Activated gamma-delta T cell treated with anti-CD3 and anti-CD28 coated beads, Interleukin-2, amount 50 U/mL, for 16 hours (primary cell): Measurements from ENCODE around the gene ABCA13.
"Not testable (repeated sequence)": the region's sequence is repeated elsewhere in the genome, so short reads cannot be mapped to it uniquely, and the experiment has no call there.

Experiments used
- DNase-seq: peaks from one replicate; pipeline ENCODE4 v3.0.0-alpha.2; 2020; ENCODE audit warnings: low read depth

Gene ABCA13

DNA sequence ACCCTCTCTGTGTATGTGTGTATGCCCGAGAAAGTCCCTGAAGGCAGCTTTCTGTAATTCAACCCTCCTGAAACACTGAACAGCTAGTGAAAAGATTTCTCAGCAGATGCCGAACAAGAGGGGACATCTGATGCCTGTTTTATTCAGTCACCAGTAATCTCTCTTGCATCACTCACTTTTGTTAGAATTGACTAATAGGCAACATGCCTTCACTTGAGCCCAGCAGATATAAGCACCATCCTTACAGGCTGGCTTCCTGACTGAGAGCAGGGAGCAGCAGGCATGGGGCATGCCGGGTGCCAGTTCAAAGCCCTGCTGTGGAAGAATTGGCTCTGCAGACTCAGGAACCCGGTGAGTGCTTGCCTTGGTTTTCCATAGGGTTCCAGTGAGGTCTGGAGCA, at the start of gene ABCA13:
Gene ABCA13 (plus strand): TSS at position 257 of the 400 bp plus-strand sequence. CDS start 26 bp downstream, at position 283.
- no peak for DNase-seq

DNA sequence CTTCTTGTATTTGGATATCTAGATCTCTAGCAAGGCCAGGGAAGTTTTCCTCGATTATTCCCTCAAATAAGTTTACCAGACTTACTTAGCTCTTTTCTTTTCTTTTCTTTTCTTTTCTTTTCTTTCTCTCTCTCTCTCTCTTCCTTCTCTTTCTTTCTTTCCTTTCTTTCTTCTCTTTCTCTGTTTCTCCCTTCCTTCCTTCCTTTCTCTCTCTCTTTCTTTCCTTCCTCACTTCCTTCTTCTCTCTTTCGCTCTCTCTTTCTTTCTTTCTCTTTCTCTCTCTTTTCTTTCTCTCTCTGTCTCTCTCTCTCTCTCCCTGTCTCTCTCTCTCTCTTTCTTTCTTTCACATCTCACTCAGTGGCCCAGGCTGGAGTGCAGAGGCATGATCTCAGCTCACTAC, 45.2 kb upstream of the ABCA13 start:
- no peak for DNase-seq

GRCh38 chr7:48130658-48131108, 40.6 kb upstream of the ABCA13 start:
- DNase-seq = no peak

GRCh38 chr7:48132792-48133191, 38.5 kb upstream of the ABCA13 start:
- DNase-seq = no peak

GRCh38 chr7:48139459-48139858, 31.8 kb upstream of the ABCA13 start:
- DNase-seq = no peak

DNA sequence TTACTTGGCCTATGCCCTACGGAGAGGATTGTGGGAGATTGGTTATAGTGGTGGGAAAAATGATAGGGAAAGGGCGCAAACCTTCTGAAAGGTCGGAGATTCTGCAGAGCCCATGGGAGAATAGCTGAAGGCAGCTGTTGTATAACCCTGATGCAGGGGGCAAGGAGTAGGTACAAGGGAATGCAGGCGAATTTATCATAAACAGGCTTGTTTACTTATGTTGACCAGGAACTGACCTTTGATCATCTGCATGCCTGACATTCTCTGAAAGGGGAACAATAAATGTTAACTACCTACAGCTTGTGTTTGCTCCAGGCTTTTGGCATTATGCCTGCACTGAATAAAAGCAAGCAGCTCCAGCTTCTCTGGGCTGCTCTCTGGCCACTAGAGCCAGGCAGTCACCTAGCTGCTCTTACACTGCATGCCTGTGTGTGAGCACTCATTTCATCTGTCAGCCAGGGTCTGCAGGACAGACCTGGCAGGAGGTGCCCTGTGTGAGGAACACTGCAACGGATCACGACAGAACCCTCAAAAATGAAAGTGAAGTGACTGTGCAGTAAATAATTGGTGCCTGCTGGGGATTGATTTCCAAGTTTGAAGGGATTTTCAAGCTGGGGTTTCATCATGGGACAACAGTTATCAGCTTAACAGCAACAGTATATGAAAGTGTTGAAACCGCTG, 31.1 kb upstream of the ABCA13 start:
- no peak for DNase-seq

DNA sequence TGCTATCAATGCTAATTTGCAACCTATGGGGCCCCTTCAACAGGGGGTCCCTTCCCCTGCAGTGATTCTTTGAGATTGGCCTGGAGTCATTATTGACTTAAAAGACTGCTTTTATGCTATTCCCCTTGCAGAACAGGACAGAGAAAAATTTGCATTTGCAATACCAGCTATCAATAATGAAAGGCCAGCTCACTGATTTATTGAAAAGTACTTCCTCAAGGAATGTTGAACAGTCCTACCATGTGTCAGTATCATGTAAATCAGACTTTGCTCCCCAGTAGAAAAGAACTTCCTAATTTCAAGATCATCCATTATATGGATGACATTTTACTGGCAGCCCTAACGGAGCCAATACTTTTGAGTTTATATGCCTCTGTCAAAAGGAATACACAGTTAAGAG, 29.7 kb upstream of the ABCA13 start:
- DNase-seq = no peak

DNA sequence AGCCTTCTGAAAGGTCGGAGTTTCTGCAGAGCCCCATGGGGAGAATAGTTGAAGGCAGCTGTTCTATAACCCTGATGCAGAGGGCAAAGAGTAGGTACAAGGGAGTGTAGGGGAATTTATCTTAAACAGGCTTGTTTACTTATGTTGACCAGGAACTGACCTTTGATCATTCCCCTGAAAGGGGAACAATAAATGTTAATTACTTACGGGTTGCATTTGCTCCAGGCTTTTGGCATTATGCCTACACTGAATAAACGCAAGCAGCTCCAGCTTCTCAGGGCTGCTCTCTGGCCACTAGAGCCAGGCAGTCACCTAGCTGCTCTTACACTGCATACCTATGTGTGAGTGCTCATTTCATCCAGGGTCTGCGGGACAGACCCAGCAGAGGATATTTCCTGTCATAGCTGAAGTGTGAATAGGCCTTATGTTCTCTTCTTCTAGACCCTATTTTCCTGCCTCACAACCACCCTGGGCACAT, 26.9 kb upstream of the ABCA13 start:
- no peak for DNase-seq

DNA sequence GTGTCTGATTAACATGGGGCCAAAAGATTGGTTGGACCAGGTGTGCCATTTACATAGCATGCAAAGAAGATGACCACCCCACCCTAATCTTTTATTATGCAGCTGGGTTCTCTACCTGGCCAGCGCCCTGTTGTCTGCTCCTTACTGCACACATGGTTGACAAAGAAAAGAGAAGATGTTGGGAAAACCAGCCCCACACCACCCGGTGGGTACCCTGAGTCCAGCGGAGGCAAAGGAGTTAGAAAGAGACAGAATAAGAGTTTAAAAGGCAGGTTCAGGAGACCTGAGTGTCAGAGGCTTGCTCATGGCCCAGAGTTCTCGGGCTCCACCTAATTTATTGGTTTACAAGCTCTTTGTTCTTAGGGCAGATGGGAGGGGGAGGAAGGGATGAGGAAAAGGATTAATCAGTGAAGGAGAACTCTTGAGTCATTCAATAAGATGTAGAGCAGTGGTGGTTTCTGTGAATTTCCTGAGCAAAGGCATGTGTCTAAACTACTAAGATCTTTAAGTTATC, 24.1 kb upstream of the ABCA13 start:
- DNase-seq = no peak

GRCh38 chr7:48147690-48148089, 23.6 kb upstream of the ABCA13 start:
- DNase-seq = not testable (repeated sequence)

GRCh38 chr7:48148311-48148710, 22.9 kb upstream of the ABCA13 start:
- DNase-seq = no peak

DNA sequence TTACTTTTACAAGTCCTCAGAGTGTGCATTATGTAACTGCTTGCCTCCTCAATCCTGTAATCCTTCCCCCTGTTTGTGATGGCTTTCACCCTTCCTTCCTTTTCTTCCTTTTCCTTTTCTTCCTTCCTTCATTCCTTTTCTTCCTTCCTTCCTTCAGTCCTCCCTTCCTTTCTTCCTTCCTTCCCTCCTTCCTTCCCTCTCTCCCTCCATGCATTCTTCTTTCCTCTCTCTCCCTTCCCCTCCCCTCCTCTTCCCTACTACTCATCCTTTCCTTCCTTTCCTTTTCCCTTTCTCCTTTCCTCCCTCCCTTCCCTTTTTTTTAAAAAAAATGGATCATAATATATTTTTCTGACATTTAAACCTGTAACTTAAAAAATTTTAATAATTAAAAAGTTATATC, 22.2 kb upstream of the ABCA13 start:
- no peak for DNase-seq

- no peak for DNase-seq
Measured at GRCh38 chr7:48150086-48150485, 21.2 kb upstream of the ABCA13 start.

GRCh38 chr7:48154792-48155413, 16.4 kb upstream of the ABCA13 start:
- DNase-seq = no peak

- no peak for DNase-seq
Measured at GRCh38 chr7:48158404-48158803, 12.9 kb upstream of the ABCA13 start.

- no peak for DNase-seq
Measured at GRCh38 chr7:48161407-48162125, 9.7 kb upstream of the ABCA13 start.

- no peak for DNase-seq
Measured at GRCh38 chr7:48165157-48165556, 6.1 kb upstream of the ABCA13 start.

- DNase-seq = no peak
Measured at GRCh38 chr7:48168159-48168558, 3.1 kb upstream of the ABCA13 start.

- no peak for DNase-seq
Measured at GRCh38 chr7:48170506-48170905, 752 bp upstream of the ABCA13 start.

DNA sequence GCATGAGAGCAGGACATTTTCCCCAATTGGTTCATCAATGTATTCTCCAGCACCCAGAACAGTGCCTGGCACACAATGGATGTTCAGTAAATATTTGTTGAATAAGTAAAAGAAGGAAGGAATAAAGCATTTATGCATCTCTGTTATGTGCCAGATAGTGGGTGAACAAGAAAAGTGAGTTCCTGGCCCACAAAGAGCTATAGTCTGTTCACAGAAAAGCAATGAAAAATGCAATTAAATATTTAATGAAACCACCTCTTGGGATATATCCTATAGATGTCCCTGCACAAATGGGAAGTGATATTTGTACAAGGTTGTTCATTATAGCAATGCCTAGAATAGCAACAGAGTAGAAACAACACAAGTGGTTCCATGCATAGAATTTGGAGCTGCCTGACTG, 2.1 kb downstream of the ABCA13 start:
- no peak for DNase-seq

DNA sequence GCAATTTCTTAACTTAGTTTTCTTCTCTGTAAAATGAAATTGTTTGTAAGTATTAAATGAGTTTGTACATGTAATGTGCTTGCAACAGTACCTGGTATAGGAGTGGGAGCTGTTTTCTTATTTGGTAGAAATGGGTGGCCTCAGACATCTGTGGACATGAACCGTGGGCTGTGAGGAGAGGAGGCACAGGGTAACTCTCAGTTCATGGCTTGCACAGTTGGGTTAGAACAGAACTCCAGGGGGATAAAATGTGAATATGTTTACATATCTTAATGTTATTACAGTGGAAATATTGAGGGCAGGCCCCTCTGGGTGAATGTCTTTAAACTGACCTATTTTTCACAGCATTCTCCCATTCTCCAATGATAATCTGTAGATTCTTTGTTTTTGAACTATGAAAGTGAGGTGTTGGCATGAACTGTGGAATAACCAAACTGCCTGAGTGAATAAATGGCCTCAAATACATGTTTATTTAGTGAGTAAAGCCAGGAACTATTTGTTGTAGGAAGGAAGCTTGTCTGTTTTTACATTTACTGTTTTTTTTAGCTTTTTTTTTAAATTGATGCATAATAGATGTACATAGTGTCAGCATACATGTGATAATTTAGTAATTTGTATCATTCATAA, 2.6 kb downstream of the ABCA13 start:
- no peak for DNase-seq

DNA sequence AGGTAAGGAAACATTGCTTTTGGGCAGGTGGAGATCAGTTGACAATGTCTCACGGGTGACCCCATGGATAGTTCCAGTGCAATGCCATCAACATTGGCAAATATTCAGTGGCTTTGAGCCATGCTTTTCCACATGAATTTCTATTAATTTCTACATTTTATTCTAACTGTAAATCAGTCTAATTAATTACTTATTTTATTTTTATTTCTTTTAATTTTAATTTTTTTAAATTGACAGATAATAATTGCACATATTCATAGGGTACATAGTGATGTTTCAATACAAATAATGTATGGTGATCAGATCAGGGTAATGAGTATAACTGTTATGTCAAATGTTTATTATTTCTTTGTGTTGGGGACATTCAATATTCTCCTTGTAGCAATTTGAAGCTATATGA, 3.8 kb downstream of the ABCA13 start:
- DNase-seq = no peak
